GM23338 (cell line): ENCODE data around the gene ZFHX3.

ENCODE experiments used
- CREB1 ChIP-seq: fragments of 250-450 bp; sonication (Bioruptor Pico); IDR thresholded peaks from 2 replicates; pipeline ENCODE4 v1.5.0; 2020; ENCODE audit warnings: low read depth, mild to moderate bottlenecking, moderate library complexity
- EZH2 ChIP-seq: fragments of 200-600 bp; sonication (generic); IDR thresholded peaks from one replicate; pipeline ENCODE4 v1.8.0; 2017; ENCODE audit warnings: antibody characterized with exemption, mild to moderate bottlenecking, low read depth; ENCODE audit not compliant: unreplicated experiment
- EZH2phosphoT487 ChIP-seq: fragments of 200-600 bp; sonication (generic); IDR thresholded peaks from one replicate; pipeline ENCODE4 v1.8.1; 2018; ENCODE audit warnings: antibody characterized with exemption; ENCODE audit not compliant: unreplicated experiment
- JUNB ChIP-seq: IDR thresholded peaks from one replicate; pipeline ENCODE4 v1.6.1; 2016; ENCODE audit warnings: antibody characterized with exemption; ENCODE audit not compliant: unreplicated experiment
- POLR2AphosphoS5 ChIP-seq: IDR thresholded peaks from 2 replicates; pipeline ENCODE4 v1.6.1; 2016; ENCODE audit warnings: antibody characterized with exemption, low read depth
- STAT1 ChIP-seq: IDR thresholded peaks from one replicate; pipeline ENCODE4 v1.6.1; 2016; ENCODE audit warnings: antibody characterized with exemption; ENCODE audit not compliant: unreplicated experiment
- ZNF331 ChIP-seq: fragments of 250-450 bp; sonication (Bioruptor Pico); IDR thresholded peaks from 2 replicates; pipeline ENCODE4 v1.5.0; 2020; ENCODE audit warnings: low read depth, mild to moderate bottlenecking, moderate library complexity
- TF ChIP-seq, protein P1 (sequence below), 2 experiments: fragments of 200-600 bp in 1 of 2; sonication (generic) in 1 of 2; conservative IDR thresholded peaks; 2 replicates each; pipeline versions ENCODE4 v1.5.1 to v1.6.1; 2016 to 2017; ENCODE audit warnings: antibody characterized with exemption in 2 of 2, low read depth in 2 of 2, mild to moderate bottlenecking in 2 of 2, moderate library complexity in 1 of 2
- TF ChIP-seq, protein P2 (sequence below): IDR thresholded peaks from one replicate; pipeline ENCODE4 v1.6.1; 2018; ENCODE audit warnings: antibody characterized with exemption; ENCODE audit not compliant: unreplicated experiment
- TF ChIP-seq, protein P3 (sequence below): IDR thresholded peaks from 2 replicates; pipeline ENCODE4 v1.6.1; 2016; ENCODE audit warnings: antibody characterized with exemption

DNA sequence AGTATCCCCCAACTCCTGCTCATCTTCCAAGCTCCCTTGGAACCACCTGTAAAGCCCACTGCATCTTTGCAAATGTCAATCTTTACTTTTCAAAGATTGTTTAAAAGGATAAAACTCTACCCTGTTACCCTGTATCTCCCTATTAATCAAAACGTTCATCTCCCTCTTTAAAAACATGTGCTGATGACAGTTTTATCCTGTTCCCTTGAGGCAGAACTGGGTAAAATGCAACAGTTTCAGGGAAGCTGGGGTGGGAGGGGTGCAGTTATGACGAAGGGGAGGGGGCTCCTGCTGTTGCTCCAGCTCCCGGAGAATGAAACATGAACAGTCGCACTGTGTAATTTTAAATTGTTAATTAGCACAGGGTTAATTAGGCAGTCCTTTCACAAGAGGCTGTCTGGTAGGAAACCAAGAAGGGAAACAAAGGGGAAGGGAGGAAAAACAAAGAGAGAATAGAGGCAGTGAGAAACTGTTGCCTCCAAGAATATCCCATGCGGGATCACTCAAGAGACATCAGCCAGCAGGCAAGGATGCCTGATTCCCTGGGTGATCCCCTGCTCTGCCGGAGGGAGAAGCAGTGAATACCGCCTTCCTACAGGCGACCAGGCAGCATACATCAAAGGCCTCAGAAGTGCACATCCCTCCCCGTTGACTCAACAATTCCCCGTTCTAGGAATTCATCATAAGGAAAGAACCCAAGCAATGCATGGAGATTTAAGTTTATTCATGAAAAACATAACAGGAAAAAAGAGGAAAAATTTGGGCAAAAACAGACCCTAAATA is 84.2 kb downstream of the ZFHX3 start:
- TF ChIP-seq POLR2AphosphoS5 (no peak), EZH2 (no peak), JUNB (no peak), EZH2phosphoT487 (no peak), STAT1 (no peak), CREB1 (CRISPR knock-in tag) (no peak), ZNF331 (CRISPR knock-in tag) (no peak)
- TF ChIP-seq, protein P1, sequence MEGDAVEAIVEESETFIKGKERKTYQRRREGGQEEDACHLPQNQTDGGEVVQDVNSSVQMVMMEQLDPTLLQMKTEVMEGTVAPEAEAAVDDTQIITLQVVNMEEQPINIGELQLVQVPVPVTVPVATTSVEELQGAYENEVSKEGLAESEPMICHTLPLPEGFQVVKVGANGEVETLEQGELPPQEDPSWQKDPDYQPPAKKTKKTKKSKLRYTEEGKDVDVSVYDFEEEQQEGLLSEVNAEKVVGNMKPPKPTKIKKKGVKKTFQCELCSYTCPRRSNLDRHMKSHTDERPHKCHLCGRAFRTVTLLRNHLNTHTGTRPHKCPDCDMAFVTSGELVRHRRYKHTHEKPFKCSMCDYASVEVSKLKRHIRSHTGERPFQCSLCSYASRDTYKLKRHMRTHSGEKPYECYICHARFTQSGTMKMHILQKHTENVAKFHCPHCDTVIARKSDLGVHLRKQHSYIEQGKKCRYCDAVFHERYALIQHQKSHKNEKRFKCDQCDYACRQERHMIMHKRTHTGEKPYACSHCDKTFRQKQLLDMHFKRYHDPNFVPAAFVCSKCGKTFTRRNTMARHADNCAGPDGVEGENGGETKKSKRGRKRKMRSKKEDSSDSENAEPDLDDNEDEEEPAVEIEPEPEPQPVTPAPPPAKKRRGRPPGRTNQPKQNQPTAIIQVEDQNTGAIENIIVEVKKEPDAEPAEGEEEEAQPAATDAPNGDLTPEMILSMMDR (conservative IDR thresholded peaks at IDR 0.05; ENCODE audit: low read depth in 2 of 2): no peak
- TF ChIP-seq, protein P2, sequence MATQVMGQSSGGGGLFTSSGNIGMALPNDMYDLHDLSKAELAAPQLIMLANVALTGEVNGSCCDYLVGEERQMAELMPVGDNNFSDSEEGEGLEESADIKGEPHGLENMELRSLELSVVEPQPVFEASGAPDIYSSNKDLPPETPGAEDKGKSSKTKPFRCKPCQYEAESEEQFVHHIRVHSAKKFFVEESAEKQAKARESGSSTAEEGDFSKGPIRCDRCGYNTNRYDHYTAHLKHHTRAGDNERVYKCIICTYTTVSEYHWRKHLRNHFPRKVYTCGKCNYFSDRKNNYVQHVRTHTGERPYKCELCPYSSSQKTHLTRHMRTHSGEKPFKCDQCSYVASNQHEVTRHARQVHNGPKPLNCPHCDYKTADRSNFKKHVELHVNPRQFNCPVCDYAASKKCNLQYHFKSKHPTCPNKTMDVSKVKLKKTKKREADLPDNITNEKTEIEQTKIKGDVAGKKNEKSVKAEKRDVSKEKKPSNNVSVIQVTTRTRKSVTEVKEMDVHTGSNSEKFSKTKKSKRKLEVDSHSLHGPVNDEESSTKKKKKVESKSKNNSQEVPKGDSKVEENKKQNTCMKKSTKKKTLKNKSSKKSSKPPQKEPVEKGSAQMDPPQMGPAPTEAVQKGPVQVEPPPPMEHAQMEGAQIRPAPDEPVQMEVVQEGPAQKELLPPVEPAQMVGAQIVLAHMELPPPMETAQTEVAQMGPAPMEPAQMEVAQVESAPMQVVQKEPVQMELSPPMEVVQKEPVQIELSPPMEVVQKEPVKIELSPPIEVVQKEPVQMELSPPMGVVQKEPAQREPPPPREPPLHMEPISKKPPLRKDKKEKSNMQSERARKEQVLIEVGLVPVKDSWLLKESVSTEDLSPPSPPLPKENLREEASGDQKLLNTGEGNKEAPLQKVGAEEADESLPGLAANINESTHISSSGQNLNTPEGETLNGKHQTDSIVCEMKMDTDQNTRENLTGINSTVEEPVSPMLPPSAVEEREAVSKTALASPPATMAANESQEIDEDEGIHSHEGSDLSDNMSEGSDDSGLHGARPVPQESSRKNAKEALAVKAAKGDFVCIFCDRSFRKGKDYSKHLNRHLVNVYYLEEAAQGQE: no peak
- TF ChIP-seq, protein P3, sequence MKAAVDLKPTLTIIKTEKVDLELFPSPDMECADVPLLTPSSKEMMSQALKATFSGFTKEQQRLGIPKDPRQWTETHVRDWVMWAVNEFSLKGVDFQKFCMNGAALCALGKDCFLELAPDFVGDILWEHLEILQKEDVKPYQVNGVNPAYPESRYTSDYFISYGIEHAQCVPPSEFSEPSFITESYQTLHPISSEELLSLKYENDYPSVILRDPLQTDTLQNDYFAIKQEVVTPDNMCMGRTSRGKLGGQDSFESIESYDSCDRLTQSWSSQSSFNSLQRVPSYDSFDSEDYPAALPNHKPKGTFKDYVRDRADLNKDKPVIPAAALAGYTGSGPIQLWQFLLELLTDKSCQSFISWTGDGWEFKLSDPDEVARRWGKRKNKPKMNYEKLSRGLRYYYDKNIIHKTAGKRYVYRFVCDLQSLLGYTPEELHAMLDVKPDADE: no peak
